ENCODE measurements around the gene SF1. TPM values are rescaled to one million over a fixed set of nuclear protein-coding genes. Genes with fewer than 3 reads are reported as not detected.

SF1 gene
- total and polyA plus RNA-seq, 2 donors (not counting 3 experiments of a cell fraction or from before 2014, with no cell fraction given), result 95.0 to 342 TPM

DNA sequence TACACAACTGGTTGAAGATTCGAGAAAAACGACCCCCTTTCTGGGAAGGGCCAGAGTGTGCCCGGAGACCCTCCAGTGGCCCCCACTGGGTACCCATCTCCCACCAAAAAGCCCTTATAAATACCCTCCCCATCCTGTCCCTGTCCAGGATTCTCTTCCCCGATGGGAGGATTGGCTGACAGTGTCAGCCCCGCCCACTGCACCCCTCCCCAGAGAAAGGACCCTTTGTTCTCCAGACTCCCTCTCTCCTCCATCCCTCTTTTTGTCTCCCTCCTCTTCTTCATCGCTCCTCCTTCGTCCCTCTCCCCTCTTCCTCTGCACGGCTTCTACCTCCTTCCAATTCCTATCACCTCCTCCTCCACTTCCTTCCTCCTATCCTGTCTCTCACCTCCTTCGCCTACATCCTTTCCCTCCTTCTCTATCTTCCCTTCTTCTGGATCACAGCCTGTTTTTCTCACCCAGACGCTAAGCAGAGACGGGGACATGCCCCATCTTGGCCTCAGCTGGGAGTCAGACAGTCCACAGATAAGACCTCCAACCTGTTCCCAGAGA is 45.3 kb upstream of the SF1 start:
- BruUV-seq (replicated peaks), result no TSS peak
- Histone ChIP-seq H3K9me3 (replicated peaks; ENCODE audit: control insufficient read depth, insufficient read depth, low read length) (no peaks in the 10 kb centered on the region), H3K27me3 (ENCODE audit: control insufficient read depth in 2 of 2, insufficient read depth in 2 of 2, low read length in 2 of 2) (peaks cover 0 to 3% of the 10 kb centered on the region in 2 experiments), H3K9me1 (replicated peaks; ENCODE audit: control insufficient read depth, extremely low read depth, insufficient read depth, low read length) (no peaks in the 10 kb centered on the region), H2AFZ (ENCODE audit: low read depth, low read length) (no peak overlapping the region), H3K36me3 (ENCODE audit: control insufficient read depth in 2 of 2, extremely low read depth in 1 of 2, insufficient read depth in 2 of 2, low read length in 2 of 2) (no peaks in the 10 kb centered on the region), H3K4me2 (ENCODE audit: insufficient read depth, low read length) (no peak overlapping the region), H4K20me1 (replicated peaks; ENCODE audit: control insufficient read depth, extremely low read depth, insufficient read depth, low read length) (no peaks in the 10 kb centered on the region), H3K9ac (replicated peaks; ENCODE audit: extremely low read depth, insufficient read depth, low read length) (no peak overlapping the region), H3K4me3 (replicated peaks in 1 of 3; ENCODE audit: insufficient read depth in 1 of 3, low read depth in 1 of 3, low read length in 3 of 3) (no peak overlapping the region), H3K4me1 (ENCODE audit: control insufficient read depth, extremely low read depth, insufficient read depth, low read length) (no peaks in the 10 kb centered on the region), H3K79me2 (ENCODE audit: control insufficient read depth, insufficient read depth, low read length) (no peaks in the 10 kb centered on the region), H3K27ac (ENCODE audit: insufficient read depth, low read depth, low read length) (no peak overlapping the region)
- dilution Hi-C loops (cut with MboI; ENCODE audit: extremely low pct_ligation_motif_present, low sequenced_read_pairs) (no loop called here), intact Hi-C loops (cut with micrococcal nuclease) (no loop called here)
- ChIA-PET CTCF (no interaction called here), POLR2A (no interaction called here)
- no peak for DNase-seq (ENCODE audit: low read depth, low spot score)
- FAIRE-seq, result no peak
- TF ChIP-seq, protein P1, sequence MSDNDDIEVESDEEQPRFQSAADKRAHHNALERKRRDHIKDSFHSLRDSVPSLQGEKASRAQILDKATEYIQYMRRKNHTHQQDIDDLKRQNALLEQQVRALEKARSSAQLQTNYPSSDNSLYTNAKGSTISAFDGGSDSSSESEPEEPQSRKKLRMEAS (IDR thresholded peaks at IDR 0.05; ENCODE audit: insufficient read depth, insufficient read length), result no peak
- TF ChIP-seq MYC (IDR thresholded peaks at IDR 0.05; ENCODE audit: low read depth, low read length) (no peak), GATA2 (IDR thresholded peaks at IDR 0.05; ENCODE audit: insufficient read depth, insufficient read length, low read depth, low read length) (no peak), JUN (IDR thresholded peaks at IDR 0.05; ENCODE audit: borderline replicate concordance, insufficient read depth, insufficient read length, low read depth) (no peak), POLR2A (IDR thresholded peaks at IDR 0.05; ENCODE audit: low read depth, low read length) (no peak), EZH2 (IDR thresholded peaks at IDR 0.05; ENCODE audit: borderline replicate concordance, low read depth, low read length, severe bottlenecking) (no peak), POLR2AphosphoS5 (IDR thresholded peaks at IDR 0.05; ENCODE audit: insufficient read depth, low read depth, low read length) (no peak), FOS (IDR thresholded peaks at IDR 0.05; ENCODE audit: borderline replicate concordance, insufficient read depth, low read length) (no peak), CTCF (IDR thresholded peaks at IDR 0.05; ENCODE audit: extremely low read depth in 1 of 2, insufficient read depth in 1 of 2, low read depth in 1 of 2, low read length in 2 of 2) (no peak)

All from endothelial cell of umbilical vein (primary cell).